Measurements from ENCODE around the gene PANX1. TPM values are rescaled to one million over a fixed set of nuclear protein-coding genes. Genes with fewer than 3 reads are reported as not detected.

PANX1 gene
- polyA plus RNA-seq, 1 of the 3 experiments (the other 2 are of a cell fraction), result 11.1 TPM

GRCh38 chr11:94154095-94154856 is 25.6 kb downstream of the PANX1 start:
- H3K4me2 ChIP-seq, result no peak overlapping the region
- H4K20me1 ChIP-seq (ENCODE audit: insufficient read depth), result peaks cover 52% of the 10 kb centered on the region
- H3K36me3 ChIP-seq (replicated peaks in 1 of 2; ENCODE audit: control insufficient read depth in 1 of 2, insufficient read depth in 2 of 2, low read length in 1 of 2), result peaks cover 6 to 10% of the 10 kb centered on the region in 2 experiments
- H3K9me3 ChIP-seq, result no peaks in the 10 kb centered on the region
- no peak overlapping the region for H3K9ac ChIP-seq
- 90% methylated on average over 3 of the region's 3 CpGs for WGBS (ENCODE audit: low lambda C conversion rate)
- H3K9me2 ChIP-seq, result no peaks in the 10 kb centered on the region
- TF ChIP-seq, protein P1, sequence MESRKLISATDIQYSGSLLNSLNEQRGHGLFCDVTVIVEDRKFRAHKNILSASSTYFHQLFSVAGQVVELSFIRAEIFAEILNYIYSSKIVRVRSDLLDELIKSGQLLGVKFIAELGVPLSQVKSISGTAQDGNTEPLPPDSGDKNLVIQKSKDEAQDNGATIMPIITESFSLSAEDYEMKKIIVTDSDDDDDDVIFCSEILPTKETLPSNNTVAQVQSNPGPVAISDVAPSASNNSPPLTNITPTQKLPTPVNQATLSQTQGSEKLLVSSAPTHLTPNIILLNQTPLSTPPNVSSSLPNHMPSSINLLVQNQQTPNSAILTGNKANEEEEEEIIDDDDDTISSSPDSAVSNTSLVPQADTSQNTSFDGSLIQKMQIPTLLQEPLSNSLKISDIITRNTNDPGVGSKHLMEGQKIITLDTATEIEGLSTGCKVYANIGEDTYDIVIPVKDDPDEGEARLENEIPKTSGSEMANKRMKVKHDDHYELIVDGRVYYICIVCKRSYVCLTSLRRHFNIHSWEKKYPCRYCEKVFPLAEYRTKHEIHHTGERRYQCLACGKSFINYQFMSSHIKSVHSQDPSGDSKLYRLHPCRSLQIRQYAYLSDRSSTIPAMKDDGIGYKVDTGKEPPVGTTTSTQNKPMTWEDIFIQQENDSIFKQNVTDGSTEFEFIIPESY (IDR thresholded peaks at IDR 0.05; ENCODE audit: borderline replicate concordance, low read depth), result no peak
- no peak for TF ChIP-seq USF1 (IDR thresholded peaks at IDR 0.05; ENCODE audit: borderline replicate concordance, low read depth)
- TF ChIP-seq NRF1 (IDR thresholded peaks at IDR 0.05; ENCODE audit: low read depth, low read length), result no peak
- TF ChIP-seq YY1 (IDR thresholded peaks at IDR 0.05; ENCODE audit: low read depth), result no peak
- no peak for TF ChIP-seq SIN3A (IDR thresholded peaks at IDR 0.05; ENCODE audit: borderline replicate concordance, low read depth, low read length)
- no peak for TF ChIP-seq JUND (IDR thresholded peaks at IDR 0.05)
- TF ChIP-seq POLR2AphosphoS5 (IDR thresholded peaks at IDR 0.05; ENCODE audit: low read depth, low read length), result no peak
- no peak for TF ChIP-seq MEF2A (IDR thresholded peaks at IDR 0.05; ENCODE audit: borderline replicate concordance, low read depth)
- no peak for TF ChIP-seq REST (IDR thresholded peaks at IDR 0.05; ENCODE audit: low read depth, low read length)
- no peak for TF ChIP-seq FOXJ3 (CRISPR knock-in tag; IDR thresholded peaks at IDR 0.05)
- no peak for TF ChIP-seq RCOR1 (IDR thresholded peaks at IDR 0.05; ENCODE audit: low read length)
- no peak for TF ChIP-seq SMC3 (IDR thresholded peaks at IDR 0.05; ENCODE audit: low read depth, low read length)
- TF ChIP-seq CTCF (IDR thresholded peaks at IDR 0.05), result no peak
- TF ChIP-seq CHD2 (IDR thresholded peaks at IDR 0.05; ENCODE audit: low read length, partially characterized antibody), result no peak
- no peak for TF ChIP-seq FOSL2 (IDR thresholded peaks at IDR 0.05; ENCODE audit: borderline replicate concordance, low read depth)
- TF ChIP-seq, protein P2, sequence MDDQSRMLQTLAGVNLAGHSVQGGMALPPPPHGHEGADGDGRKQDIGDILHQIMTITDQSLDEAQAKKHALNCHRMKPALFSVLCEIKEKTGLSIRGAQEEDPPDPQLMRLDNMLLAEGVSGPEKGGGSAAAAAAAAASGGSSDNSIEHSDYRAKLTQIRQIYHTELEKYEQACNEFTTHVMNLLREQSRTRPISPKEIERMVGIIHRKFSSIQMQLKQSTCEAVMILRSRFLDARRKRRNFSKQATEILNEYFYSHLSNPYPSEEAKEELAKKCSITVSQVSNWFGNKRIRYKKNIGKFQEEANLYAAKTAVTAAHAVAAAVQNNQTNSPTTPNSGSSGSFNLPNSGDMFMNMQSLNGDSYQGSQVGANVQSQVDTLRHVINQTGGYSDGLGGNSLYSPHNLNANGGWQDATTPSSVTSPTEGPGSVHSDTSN (IDR thresholded peaks at IDR 0.05), result no peak
- TF ChIP-seq EZH2phosphoT487 (IDR thresholded peaks at IDR 0.05; ENCODE audit: borderline replicate concordance, low read depth), result no peak
- TF ChIP-seq, protein P3, sequence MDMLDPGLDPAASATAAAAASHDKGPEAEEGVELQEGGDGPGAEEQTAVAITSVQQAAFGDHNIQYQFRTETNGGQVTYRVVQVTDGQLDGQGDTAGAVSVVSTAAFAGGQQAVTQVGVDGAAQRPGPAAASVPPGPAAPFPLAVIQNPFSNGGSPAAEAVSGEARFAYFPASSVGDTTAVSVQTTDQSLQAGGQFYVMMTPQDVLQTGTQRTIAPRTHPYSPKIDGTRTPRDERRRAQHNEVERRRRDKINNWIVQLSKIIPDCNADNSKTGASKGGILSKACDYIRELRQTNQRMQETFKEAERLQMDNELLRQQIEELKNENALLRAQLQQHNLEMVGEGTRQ (IDR thresholded peaks at IDR 0.05; ENCODE audit: borderline replicate concordance, low read depth, low read length), result no peak
- peaks cover 11% of the 10 kb centered on the region for H3F3A ChIP-seq (replicated peaks; ENCODE audit: insufficient read depth)
- ChIA-PET CTCF (no interaction called here), POLR2A (no interaction called here)
- H3K27me3 ChIP-seq (ENCODE audit: insufficient read depth), result no peaks in the 10 kb centered on the region
- H3K4me1 ChIP-seq (ENCODE audit: control insufficient read depth in 1 of 2, insufficient read depth in 2 of 2, low read depth in 1 of 2, low read length in 1 of 2), result peaks cover 23 to 35% of the 10 kb centered on the region in 2 experiments; a peak in 3 of 4 replicates
- H3K79me2 ChIP-seq (ENCODE audit: insufficient read depth), result peaks cover 84% of the 10 kb centered on the region
- H3K27ac ChIP-seq (ENCODE audit: low read depth in 2 of 2, low read length in 1 of 2), result no peak overlapping the region
- H3K4me3 ChIP-seq (ENCODE audit: low read depth in 2 of 2, low read length in 1 of 2), result no peak overlapping the region
- no peak overlapping the region for H2AFZ ChIP-seq (ENCODE audit: low read depth)
- no peak for DNase-seq
